ENCODE data around the gene ARPP19. TPM values are rescaled to one million over a fixed set of nuclear protein-coding genes. Genes with fewer than 3 reads are reported as not detected.

ARPP19 gene
- total and polyA plus RNA-seq, 10 of the 15 experiments (the other 5 are each of a cell fraction or from before 2014, with no cell fraction given) = 77.2 to 167 (median 121) TPM

- TF ChIP-seq, protein P1, sequence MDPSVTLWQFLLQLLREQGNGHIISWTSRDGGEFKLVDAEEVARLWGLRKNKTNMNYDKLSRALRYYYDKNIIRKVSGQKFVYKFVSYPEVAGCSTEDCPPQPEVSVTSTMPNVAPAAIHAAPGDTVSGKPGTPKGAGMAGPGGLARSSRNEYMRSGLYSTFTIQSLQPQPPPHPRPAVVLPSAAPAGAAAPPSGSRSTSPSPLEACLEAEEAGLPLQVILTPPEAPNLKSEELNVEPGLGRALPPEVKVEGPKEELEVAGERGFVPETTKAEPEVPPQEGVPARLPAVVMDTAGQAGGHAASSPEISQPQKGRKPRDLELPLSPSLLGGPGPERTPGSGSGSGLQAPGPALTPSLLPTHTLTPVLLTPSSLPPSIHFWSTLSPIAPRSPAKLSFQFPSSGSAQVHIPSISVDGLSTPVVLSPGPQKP (IDR thresholded peaks at IDR 0.05; ENCODE audit: low read depth, low read length) = no peak
- no peak for TF ChIP-seq ATF7 (IDR thresholded peaks at IDR 0.05; ENCODE audit: low read depth)
- no peak for TF ChIP-seq BCL11A (IDR thresholded peaks at IDR 0.05; ENCODE audit: low read depth, low read length)
- no peak for TF ChIP-seq BMI1 (IDR thresholded peaks at IDR 0.05; ENCODE audit: borderline replicate concordance)
- peak; percentile 69 for TF ChIP-seq LARP7 (IDR thresholded peaks at IDR 0.05)
- TF ChIP-seq NFIC (IDR thresholded peaks at IDR 0.05; ENCODE audit: low read depth, low read length) = no peak
- no peak for TF ChIP-seq ZNF24 (IDR thresholded peaks at IDR 0.05)
- TF ChIP-seq RAD21 (IDR thresholded peaks at IDR 0.05; ENCODE audit: insufficient read depth, low read depth, low read length) = peak; percentile 46
- 0 out of 2 replicates have a peak, but pooled peaks have one; percentile 32 for TF ChIP-seq STAT1 (conservative IDR thresholded peaks at IDR 0.05)
- 0 out of 3 replicates have a peak, but pooled peaks of 1 of the 2 experiments have one; percentile 22 for TF ChIP-seq EGR1 (IDR thresholded peaks at IDR 0.05; ENCODE audit: borderline replicate concordance in 1 of 2, low read depth in 2 of 2, low read length in 2 of 2)
- TF ChIP-seq, protein P2, sequence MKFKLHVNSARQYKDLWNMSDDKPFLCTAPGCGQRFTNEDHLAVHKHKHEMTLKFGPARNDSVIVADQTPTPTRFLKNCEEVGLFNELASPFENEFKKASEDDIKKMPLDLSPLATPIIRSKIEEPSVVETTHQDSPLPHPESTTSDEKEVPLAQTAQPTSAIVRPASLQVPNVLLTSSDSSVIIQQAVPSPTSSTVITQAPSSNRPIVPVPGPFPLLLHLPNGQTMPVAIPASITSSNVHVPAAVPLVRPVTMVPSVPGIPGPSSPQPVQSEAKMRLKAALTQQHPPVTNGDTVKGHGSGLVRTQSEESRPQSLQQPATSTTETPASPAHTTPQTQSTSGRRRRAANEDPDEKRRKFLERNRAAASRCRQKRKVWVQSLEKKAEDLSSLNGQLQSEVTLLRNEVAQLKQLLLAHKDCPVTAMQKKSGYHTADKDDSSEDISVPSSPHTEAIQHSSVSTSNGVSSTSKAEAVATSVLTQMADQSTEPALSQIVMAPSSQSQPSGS (IDR thresholded peaks at IDR 0.05; ENCODE audit: low read length) = no peak
- TF ChIP-seq ZNF274 (IDR thresholded peaks at IDR 0.05; ENCODE audit: insufficient read depth, insufficient read length) = no peak
- no peak for TF ChIP-seq CREM (IDR thresholded peaks at IDR 0.05; ENCODE audit: low read depth)
- TF ChIP-seq, protein P3, sequence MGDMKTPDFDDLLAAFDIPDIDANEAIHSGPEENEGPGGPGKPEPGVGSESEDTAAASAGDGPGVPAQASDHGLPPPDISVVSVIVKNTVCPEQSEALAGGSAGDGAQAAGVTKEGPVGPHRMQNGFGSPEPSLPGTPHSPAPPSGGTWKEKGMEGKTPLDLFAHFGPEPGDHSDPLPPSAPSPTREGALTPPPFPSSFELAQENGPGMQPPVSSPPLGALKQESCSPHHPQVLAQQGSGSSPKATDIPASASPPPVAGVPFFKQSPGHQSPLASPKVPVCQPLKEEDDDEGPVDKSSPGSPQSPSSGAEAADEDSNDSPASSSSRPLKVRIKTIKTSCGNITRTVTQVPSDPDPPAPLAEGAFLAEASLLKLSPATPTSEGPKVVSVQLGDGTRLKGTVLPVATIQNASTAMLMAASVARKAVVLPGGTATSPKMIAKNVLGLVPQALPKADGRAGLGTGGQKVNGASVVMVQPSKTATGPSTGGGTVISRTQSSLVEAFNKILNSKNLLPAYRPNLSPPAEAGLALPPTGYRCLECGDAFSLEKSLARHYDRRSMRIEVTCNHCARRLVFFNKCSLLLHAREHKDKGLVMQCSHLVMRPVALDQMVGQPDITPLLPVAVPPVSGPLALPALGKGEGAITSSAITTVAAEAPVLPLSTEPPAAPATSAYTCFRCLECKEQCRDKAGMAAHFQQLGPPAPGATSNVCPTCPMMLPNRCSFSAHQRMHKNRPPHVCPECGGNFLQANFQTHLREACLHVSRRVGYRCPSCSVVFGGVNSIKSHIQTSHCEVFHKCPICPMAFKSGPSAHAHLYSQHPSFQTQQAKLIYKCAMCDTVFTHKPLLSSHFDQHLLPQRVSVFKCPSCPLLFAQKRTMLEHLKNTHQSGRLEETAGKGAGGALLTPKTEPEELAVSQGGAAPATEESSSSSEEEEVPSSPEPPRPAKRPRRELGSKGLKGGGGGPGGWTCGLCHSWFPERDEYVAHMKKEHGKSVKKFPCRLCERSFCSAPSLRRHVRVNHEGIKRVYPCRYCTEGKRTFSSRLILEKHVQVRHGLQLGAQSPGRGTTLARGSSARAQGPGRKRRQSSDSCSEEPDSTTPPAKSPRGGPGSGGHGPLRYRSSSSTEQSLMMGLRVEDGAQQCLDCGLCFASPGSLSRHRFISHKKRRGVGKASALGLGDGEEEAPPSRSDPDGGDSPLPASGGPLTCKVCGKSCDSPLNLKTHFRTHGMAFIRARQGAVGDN (IDR thresholded peaks at IDR 0.05) = peak; percentile 61
- peak; percentile 44 for TF ChIP-seq RB1 (IDR thresholded peaks at IDR 0.05; ENCODE audit: borderline replicate concordance)
- no peak for TF ChIP-seq IKZF2 (IDR thresholded peaks at IDR 0.05)
- no peak for TF ChIP-seq E4F1 (IDR thresholded peaks at IDR 0.05; ENCODE audit: borderline replicate concordance, partially characterized antibody)
- TF ChIP-seq MYC (IDR thresholded peaks at IDR 0.05; ENCODE audit: insufficient read depth, insufficient read length, insufficient replicate concordance, low read length, severe bottlenecking) = peak; percentile 54
- no peak for TF ChIP-seq KLF5 (IDR thresholded peaks at IDR 0.05; ENCODE audit: partially characterized antibody)
- TF ChIP-seq SIN3A (IDR thresholded peaks at IDR 0.05; ENCODE audit: low read depth, low read length) = no peak; the same call in 1 of the 2 replicates
Observed at GRCh38 chr15:52528564-52529340, 40.1 kb downstream of the ARPP19 start, which contains the start of gene MYO5A (continued).

All from GM12878 (cell line).